ENCODE data around the gene C10orf90.

GRCh38 chr10:126519185-126519584 lies 151.3 kb downstream of the C10orf90 start:
- no peak for TF ChIP-seq POLR2AphosphoS5 (IDR thresholded peaks at IDR 0.05; ENCODE audit: low read depth)
- no peak for TF ChIP-seq CTCF (IDR thresholded peaks at IDR 0.05; ENCODE audit: insufficient read depth, low read length)
- TF ChIP-seq SPI1 (IDR thresholded peaks at IDR 0.05; ENCODE audit: borderline replicate concordance, low read depth) = no peak

All from HL-60 (cell line).